HG02798 (cell line): ENCODE measurements around the gene CST7.
"Not testable (repeated sequence)": the region's sequence is repeated elsewhere in the genome, so short reads cannot be mapped to it uniquely, and the experiment has no call there.

Source experiments
- ATAC-seq: cut with Tn5 transposase; IDR thresholded peaks from one replicate; pipeline ENCODE4 v1.9.1; 2021; ENCODE audit warnings: mild to moderate bottlenecking; ENCODE audit not compliant: unreplicated experiment, poor library complexity

Gene CST7

DNA sequence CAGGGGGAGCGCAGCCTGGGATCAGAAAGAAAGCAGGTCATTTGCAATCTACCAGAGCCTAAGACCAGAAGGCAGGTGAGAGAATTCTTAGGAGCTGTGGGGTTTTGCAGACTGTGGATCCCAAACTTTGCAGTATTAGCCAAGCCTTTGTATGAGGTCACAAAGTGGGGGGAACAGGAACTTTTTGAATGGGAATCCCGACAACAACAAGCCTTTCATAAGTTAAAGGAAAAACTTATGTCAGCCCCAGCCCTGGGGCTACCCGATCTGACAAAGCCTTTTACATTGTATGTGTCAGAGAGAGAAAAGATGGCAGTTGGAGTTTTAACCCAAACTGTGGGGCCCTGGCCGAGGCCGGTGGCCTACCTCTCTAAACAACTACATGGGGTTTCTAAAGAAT lies 19.8 kb upstream of the CST7 start:
- ATAC-seq = not testable (repeated sequence)

DNA sequence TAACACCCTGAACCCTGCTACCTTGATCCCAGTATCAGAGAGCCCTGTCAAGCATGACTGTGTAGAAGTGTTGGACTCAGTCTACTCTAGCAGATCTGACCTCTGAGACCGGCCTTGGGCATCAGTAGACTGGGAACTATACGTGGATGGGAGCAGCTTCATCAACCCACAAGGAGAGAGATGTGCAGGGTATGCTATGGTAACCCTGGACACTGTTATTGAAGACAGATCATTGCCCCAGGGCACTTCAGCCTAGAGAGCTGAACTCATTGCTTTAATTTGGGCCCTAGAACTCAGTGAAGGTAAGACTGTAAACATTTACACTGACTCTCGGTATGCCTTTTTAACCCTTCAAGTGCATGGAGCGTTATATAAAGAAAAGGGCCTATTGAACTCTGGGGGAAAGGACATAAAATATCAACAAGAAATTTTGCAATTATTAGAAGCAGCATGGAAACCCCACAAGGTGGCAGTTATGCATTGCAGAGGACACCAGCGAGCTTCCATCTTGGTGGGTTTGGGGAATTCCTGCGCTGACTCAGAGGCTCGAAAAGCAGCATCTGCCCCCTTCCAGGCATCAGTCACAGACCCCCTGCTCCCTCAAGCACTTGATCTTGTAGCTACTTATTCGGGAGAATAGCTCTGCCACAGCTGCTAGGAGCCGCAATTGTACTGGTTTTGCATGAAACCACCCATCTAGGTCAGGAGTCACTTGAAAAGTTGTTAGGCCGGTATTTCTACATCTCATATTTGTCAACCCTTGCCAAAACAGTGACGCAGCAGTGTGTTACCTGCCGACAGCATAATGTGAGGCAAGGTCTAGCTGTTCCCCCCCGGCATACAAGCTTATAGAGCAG lies 19.0 kb upstream of the CST7 start:
- ATAC-seq = not testable (repeated sequence)

DNA sequence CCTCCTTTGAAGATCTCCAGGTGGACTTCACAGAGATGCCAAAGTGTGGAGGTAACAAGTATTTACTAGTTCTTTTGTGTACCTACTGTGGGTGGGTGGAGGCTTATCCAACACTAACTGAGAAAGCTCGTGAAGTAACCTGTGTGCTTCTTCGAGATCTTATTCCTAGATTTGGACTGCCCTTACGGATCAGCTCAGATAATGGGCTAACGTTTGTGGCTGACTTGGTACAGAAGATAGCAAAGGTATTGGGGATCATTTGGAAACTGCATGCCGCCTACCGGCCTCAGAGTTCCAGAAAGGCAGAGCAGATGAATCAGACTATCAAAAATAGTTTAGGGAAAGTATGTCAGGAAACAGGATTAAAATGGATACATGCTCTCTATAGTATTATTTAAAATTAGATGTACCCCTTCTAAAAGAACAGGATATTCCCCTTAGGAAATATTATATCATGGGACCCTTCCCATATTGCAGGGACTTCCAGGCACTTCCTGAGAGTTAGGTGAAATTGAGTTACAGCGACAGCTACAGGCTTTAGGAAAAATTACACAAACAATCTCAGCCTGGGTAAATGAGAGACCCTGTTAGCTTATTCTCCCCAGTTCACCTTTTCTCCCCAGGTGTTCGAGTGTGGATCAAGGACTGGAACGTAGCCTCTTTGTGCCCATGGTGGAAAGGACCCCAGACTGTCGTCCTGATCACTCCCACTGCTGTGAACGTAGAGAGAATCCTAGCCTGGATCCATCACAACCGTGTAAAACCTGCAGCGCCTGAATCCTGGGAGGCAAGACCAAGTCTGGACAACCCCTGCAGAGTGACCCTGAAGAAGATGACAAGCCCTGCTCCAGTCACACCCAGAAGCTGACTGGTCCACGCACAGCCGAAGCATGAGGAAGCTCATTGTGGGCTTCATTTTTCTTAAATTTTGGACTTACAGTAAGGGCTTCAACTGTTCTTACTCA lies 18.1 kb upstream of the CST7 start:
- ATAC-seq = not testable (repeated sequence)

DNA sequence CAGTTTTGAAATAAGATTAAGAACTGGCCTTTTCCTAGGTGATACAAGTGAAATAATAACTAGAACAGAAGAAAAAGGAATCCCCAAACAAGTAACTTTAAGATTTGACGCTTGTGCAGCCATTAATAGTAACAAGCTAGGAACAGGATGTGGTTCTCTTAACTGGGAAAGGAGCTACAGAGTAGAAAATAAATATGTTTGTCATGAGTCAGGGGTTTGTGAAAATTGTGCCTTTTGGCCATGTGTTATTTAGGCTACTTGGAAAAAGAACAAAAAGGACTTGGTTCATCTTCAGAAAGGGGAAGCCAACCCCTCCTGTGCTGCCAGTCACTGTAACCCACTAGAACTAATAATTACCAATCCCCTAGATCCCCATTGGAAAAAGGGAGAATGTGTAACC lies 17.2 kb upstream of the CST7 start:
- not testable (repeated sequence) for ATAC-seq

DNA sequence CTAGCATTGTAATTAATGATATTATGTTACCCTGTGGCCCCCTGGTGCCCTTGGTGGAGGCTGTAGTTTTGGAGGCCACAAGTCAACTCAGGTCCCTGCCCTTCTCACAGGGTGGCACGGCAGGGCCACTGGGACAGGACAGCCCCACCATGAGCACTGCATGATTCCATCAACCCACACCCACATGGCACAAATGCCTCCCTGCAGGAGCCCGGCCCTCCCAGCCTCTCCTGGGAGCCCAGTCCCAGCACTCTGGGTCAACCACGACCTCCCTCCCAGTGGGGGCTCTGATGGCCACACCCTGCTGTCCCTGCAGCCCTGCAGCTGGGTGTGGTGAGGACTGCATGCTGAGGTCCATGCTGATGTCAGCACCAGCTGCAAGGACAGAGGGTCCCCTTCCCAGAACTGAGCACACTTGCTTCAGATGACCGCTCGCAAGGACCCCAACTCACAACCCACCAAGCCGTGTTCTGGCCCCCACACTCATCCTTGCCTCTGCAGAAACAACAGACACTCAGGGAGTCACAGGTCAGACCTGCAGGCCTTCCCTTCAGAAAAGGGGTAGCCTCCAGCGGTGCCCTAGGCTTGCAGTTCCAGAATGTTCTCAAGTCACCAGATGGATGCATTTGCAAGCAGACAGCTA lies 15.7 kb upstream of the CST7 start:
- no peak for ATAC-seq

DNA sequence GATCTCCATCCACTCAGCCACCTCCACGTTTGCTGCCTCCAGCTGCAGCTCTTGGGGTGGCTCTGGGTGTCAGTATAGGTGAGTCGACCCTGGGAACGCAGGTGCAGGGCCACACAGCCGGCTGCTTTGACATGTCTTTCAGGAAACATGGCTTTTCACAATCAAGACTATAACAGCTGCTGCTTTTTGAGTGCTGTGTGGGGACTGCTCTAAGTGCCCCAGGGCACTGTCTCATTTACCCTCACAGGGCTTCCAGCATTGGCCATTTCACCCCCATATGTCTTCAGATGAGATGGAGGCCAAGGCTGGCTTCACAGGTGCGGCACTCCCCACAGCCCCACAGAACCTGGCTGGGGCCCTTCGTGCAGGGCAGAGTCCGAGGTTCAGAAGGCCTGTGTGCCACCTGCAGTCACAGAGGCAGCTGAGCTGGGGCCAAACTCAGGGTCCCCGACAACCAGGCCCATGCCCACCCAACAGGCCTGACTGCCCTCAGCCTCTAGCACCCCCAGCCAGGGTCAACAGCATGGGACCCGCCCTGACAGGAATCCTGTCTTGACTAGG lies 14.9 kb upstream of the CST7 start:
- ATAC-seq = no peak

DNA sequence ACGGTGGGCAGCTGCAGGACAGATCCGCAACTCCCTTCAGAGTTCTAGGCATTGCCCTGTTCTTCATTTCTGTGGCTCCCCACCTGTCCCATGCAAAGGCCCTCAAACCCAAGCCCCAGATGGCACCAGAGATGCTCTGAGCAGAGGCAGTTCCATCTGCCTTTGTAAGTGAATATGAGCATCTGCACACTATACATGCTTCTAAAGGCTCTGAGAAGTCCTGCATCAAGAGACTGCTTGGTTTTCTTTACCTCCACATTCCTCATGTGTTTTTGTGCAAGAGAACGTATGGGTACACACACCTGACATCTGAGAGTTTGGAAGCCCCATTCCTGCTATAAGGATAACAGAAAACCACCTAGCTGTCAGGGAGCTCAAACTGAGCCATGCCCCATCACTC lies 14.4 kb upstream of the CST7 start:
- no peak for ATAC-seq

DNA sequence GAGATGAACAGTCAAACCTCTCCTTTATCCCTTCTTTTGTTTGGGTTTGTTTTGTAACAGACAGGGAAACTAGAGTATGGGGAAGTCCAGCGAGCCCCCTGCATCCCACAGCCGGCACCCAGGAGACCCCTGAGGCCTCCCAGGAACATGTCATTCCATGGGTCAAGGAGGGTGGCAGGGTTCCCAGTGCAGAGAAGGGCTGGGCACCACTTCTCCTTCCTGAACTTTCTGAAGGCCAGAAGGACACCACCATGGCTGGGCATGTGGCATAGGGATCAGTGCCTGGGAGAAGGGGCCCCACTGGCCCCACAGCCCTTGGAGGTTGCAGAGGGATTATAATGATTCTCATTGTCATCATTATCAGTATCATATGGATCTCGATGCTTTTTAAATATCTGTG lies 13.9 kb upstream of the CST7 start:
- ATAC-seq = no peak

DNA sequence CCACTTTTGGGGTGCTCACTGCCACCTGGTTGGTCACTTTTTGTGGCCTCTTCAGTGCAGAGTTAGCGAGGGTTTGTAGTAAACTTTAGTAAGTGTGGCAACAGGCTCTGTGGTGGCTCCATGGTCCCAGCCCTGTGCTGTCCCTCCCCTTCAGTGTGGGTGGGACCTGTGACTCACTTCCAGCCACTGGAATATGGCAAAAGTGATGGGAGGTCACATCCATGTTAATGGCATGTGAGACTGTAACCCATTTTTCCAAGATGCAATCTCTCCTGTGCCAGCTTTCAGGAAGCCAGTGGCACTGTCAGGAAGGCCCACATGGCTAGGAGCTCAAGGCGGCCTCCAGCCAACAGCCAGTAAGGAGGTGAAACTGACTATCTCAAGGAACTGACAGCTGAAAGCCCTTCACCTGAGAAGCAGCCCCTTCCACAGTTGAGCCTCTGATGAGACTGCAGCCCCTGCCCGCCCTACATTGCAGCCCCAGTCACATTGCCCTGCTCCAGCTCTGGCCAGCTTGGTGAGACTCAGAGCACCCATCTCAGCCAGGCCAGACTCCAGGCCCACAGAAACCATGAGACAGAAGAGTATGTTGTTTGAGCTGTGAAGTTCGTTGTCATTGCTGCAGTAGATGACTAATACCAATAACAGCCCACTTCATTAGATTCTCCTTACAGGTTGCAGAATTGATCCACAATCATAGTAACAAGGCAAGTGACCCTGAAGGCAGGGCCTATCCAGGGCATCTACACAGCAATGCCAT lies 13.1 kb upstream of the CST7 start:
- no peak for ATAC-seq

DNA sequence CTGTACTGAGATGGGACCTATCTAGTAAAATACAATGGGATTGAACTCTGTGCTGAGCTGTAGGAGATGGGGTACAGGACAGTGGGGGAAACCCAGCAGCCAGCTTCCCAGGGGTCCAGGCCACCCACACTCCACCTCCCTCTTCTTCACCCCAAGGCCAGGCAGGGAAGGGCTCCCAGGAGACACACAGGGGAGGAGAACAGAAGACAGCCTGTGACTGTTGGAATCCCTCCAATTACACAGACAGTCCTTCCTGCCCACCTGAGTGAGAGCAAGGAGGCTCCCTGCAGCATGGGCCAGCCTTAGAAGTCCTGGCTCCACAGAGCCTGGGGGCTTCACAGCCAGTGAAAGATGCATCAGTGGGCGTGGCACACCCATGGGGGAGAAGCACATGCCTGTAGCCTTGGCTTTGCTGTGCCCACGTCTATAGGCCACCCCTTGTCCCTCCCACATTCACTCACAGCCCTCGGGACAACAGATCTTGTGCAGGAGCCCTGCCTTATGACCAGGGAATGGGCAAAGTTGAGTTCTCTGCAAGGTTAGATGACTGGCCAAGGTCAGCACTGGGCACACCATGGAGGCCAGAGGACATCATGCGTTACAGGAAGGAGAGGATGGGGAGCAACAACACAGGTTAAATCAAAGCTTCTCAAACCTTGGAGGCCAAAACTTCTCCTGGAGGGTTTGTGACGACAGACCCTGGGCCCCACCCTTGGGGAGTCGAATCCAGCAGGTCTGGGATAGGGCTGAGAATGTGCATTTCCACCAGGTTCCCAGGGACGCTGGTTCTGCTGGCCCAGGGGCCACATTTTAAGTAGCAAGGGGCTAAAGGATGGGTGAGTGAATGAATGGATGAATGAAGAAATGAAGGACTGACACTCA lies 12.3 kb upstream of the CST7 start:
- no peak for ATAC-seq

DNA sequence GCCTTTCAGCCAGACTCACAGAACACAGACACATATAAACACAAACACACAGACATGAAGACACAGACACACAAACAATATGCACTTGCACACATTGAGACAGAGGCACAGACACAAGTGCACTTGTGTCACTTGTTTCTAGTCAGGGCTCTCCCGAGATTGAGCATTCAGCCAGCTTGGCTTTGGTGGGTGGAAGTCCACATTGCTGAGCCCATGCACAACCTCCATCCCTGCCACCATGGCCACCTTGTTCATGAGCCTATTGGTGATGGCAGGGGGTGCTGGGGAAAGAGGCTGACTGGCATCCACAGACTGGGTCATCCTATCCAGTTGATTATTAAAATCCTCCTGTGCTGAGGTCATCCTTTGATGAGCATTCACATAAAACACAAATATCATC lies 11.5 kb upstream of the CST7 start:
- no peak for ATAC-seq

DNA sequence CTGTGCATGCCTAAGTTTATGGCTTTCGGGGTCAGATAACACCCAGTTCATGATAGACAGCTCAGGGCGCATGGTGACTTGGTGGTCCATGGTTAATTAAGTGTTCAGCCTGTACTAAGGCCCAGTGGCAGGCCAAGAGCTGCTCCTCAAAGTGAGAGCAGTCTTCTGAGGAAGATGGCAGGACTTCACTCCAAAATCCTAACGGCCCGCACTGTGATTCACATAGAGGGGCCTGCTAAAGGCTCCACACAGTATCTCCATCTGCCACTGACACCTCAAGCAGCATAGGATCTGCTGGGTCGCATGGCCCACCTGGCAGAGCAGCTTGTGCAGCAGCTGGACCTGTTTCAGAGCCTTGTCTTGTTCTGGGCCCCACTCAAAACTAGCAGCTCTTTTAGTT lies 10.6 kb upstream of the CST7 start:
- ATAC-seq = no peak

DNA sequence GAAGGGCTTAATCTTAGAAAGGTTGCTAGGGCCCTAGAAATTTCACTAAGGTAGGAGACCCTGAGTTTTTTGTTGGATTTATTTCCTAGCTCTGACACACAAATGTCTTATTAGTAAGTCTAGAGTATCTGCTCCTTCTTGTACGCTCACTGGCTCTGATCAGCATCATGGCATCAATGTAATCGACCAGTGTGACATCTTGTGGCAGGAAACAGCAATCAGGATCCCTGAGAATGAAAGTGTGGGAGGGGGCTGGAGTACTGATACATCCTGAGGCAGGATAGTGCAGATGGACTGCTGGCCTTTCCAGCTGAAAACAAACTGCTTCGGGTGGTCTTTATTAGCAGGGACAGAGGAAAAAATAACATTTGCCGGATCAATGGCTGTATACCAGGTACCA lies 10.0 kb upstream of the CST7 start:
- ATAC-seq = no peak

DNA sequence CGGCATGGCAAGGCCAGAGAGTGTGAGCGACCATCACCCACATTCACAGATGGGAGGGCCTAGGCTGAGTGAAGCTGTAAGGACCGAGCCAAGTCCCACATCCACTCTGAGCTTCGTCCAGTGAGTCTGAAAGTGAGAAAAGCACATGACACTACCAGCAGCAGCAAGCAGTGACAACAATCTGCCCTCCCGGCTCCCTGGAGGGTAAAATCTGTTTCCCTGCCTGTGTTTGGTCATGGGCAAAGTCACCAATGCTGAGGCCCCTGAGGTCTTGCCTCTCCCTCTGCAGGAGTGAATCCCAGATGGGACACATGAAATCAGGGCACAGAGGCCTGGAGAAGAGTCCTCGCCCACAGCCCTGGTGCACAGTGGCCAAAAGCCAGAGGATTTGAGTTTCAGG lies 6.4 kb upstream of the CST7 start:
- ATAC-seq = no peak

DNA sequence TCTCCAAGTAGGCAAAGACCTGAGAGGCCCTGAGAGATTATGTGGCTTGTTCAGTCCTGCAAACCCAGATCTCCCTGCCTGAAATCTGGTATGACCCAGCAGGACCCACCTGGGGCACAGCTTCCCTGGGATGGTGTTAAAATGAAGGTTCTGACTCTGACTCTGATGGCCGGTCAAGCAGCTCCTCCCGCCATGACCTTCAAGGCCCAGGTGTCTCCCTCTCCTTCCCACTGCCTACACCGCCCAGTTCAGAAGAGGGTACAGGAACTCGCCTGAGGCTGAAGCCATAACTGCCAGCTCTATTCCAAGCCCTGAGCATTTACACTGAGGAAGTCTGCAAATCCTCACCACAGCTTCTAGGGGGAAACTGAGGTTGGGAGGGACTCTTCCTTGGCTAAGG lies 5.9 kb upstream of the CST7 start:
- no peak for ATAC-seq

DNA sequence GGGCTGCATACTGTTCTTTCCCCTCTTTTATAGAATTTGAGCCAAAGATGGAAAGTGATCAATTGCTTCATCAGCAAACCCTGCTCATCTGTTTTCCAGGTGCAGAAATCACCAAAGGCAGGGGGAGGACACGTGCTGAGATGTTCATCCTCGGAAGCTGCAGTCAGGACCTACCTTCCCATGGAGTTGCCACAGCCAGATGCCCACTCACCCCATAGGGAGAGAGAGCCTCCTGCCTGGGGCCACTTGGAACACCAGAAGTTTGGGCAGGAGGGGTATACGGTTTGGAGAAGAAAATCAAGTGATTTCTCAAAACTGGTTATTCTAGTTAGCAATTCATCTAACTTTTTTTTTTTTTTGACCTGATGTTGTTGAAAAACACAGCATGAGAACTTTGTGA lies 5.3 kb upstream of the CST7 start:
- no peak for ATAC-seq

DNA sequence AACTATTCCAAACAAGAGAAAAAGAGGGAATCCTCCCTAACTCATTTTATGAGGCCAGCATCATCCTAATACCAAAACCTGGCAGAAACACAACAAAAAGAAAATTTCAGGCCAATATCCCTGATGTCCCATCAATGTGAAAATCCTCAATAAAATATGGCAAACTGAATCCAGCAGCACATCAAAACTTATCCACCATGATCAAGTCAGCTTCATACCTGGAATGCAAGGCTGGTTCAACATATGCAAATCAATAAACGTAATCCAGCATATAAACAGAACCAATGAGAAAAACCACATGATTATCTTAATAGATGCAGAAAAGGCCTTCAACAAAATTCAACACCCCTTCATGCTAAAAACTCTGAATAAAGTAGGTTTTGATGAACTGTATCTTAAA lies 2.7 kb upstream of the CST7 start:
- ATAC-seq = not testable (repeated sequence)

DNA sequence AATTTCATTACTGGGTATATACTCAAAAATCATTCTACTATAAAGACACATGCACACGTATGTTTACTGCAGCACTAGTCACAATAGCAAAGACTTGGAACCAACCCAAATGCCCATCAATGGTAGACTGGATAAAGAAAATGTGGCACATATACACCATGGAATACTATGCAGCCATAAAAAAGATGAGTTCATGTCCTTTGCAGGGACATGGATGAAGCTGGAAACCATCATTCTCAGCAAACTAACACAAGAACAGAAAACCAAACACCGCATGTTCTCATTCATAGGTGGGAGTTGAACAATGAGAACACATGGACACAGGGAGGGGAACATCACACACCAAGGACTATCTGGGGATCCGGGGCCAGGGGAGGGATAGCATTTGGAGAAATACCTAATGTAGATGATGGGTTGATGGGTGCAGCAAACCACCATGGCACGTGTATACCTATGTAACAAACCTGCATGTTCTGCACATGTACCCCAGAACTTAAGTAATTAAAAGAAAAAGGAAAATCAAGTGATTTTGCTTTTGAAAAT lies 602 bp upstream of the CST7 start:
- ATAC-seq = not testable (repeated sequence)

DNA sequence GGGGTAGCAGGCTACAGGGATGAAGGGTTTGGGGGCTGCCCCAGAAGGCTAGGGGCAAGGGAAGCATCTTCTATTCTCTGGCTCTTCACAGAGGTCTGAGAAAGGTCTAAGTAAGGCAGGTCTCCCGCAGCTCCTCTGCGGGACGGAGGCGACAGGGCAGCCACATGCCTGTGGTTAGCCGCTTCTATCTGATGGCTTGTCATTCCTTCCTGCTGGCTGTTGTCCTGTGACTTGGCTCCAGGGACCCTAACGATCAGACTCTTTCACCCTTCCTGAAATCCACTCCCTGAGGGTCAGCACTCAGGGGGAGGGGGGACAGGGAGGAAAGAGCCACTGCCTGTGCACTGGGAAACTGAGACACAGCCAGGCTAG lies 673 bp downstream of the CST7 start:
- ATAC-seq = no peak
